Right lung (tissue), 5 donors: ENCODE measurements around the gene ELMOD3. TPM values are rescaled to one million over a fixed set of nuclear protein-coding genes. Genes with fewer than 3 reads are reported as not detected.
"Not testable (repeated sequence)": the region's sequence is repeated elsewhere in the genome, so short reads cannot be mapped to it uniquely, and the experiment has no call there.

Experiments used
- DNase-seq, 2 donors: peaks; one replicate each; pipeline ENCODE4 v3.0.0-alpha.2; 2013
- polyA plus RNA-seq, 5 donors: library from polyadenylated mRNA; unstranded; fragments of 120-200 nt; gene quantifications; one replicate each; pipeline versions ENCODE4 v1.2.1 to v1.2.3, GENCODE V29; 2013; ENCODE audit warnings: inconsistent platforms in 1 of 5, low replicate concordance in 1 of 5; ENCODE audit not compliant: insufficient read length in 5 of 5, insufficient read depth in 1 of 5

Gene ELMOD3
- polyA plus RNA-seq, 5 donors, result 30.3 to 39.1 (median 33.3) TPM

- peak; percentile 93 to 94 for DNase-seq
These were observed 26.5 kb upstream of the ELMOD3 start, which contains the start of gene TGOLN2 for GRCh38 chr2:85327822-85328617. TSS of gene TGOLN2 (minus strand) at chr2:85327989. CDS start at chr2:85327962, 27 bp downstream.

DNA sequence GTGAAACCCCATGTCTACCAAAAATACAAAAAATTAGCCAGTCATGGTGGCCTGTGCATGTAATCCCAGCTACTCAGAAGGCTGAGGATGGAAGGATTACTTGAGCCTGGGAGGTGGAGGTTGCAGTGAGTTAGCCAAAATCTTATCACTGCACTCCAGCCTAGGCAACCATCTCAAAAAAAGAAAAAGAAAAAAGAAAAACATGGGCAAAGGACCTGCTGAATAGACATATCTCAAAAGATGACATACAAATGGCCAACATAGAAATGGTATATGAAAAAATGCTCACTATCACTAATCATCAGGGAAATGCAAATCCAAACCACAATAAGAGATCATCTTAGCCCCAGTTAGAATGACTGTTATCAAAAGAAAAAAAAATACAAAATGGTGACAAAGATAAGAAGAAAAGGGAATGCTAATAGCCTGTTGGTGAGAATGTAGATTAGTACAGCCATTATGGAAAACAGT is 25.4 kb upstream of the ELMOD3 start:
- no peak for DNase-seq

- not testable (repeated sequence) for DNase-seq
These were observed 24.9 kb upstream of the ELMOD3 start for GRCh38 chr2:85329701-85330100.

DNA sequence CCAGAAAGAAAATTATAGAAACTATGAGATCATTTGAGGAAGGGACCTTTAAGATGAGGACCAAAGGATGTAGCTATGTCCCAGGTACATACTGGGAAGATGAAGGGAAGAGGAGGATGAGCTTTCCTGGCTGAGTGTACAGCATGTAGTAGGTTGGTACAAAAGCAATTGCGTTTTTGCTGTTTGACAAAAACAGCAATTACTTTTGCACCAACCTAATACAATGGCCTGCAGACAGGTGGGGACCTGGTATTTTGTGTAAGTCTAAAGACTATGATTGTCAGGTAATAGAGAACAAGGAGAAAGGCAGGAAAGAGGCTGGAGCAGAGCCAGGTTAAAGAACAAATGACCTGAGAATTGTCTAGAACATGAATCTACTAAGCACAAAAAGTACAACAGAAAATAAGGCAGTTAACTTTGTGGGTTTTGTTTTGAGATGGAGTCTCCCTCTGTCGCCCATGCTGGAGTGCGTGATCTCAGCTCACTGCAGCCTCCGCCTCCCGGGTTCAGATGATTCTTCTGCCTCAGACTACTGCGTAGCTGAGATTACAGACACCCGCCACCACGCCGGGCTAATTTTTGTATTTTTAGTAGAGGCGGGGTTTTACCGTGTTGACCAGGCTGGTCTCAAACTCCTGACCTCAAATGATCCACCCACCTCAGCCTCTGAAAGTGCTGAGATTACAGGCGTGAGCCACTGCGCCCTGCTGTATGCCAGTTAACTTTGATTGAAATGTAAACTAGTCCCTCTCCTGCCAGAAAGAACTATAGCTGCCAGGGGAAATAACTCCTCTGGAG is 23.5 kb upstream of the ELMOD3 start:
- no peak for DNase-seq

DNA sequence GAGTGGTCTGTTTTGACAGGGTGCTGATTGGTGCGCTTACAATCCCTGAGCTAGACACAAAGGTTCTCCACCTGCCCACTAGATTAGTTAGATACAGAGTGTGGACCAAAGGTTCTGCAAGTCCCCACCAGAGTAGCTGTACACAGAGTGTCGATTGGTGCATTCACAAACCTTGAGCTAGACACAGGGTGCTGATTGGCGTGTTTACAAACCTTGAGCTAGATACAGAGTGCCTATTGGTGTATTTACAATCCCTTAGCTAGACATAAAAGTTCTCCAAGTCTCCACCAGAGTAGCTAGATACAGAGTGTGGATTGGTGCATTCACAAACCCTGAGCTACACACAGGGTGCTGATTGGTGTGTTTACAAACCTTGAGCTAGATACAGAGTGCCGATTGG is 20.7 kb upstream of the ELMOD3 start:
- not testable (repeated sequence) for DNase-seq

DNA sequence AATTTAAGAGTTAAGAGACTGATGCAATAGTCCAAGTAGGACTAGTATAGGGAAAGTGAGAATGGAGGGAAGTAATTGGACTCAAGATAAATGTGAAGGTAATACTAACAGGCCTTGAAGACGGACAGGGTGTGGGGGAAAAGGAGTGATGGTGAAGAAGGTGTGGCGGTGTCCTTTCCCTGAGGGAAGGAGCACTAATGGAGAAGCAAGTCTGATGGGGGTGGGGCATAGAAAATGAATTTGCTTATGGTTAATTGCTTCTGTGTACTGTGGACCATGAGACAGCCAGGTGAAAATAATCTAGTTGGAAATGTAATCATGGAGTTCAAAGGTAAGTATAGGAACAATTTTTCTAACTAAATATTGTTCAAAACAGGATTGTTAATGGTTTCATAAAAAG is 19.6 kb upstream of the ELMOD3 start:
- DNase-seq, result no peak

DNA sequence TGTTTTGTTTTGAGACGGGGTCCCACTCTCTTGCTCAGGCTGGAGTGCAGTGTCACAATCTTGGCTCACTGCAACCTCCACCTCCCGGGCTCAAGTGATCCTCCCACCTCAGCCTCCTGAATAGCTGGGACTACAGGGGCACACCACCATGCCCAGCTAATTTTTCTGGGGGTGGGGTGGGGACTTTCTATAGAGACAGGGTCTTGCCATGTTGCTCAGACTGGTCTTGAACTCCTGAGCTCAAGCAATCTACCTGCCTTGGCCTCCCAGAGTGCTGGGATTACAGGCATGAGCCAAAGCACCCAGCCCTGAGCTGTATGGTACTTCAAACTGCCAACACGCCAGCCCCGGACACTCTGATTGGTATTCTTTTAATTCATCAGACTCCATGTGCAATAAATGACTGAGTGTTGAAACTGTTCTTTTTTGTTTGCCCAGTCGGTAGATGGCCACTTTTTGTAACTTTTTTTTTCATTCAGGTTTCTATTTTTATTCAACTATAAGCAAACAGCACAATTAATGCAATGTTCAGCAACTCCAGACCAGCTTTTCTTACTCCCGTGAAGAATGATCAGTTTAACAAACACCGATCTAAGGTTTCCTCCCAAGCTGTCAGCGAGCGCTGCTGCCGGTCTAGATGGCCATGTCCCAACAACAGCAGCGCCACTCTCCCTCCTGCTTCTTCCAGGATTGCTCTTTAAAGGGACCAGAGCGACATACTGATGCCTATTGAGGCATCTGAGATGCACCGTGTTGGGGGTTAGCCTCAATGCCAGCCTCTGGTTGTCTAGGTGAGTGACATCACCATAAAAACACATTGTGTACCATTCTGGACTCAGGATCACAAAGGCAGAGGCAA is 14.3 kb upstream of the ELMOD3 start:
- no peak for DNase-seq

GRCh38 chr2:85341269-85342029 is 13.1 kb upstream of the ELMOD3 start:
- DNase-seq, result no peak

DNA sequence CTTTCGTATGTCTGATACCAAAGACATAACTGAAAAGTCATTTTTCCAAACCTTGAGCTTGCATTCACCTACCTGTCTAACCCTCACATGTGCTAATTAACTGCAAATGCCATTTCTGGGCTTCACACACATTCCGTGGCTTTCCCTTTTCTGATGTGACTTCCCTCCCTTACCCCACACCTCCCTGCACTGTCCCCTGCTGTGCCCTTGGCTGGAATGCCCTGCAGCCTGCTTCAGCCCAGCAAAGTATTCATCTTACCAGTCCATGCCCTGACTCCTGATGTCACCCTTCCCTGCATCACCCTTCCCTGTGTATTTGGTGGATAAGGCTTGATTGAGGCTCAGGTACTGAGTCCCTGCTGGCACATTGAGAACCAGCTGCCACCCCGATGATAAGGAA is 12.4 kb upstream of the ELMOD3 start:
- no peak for DNase-seq

GRCh38 chr2:85343207-85343895 is 11.2 kb upstream of the ELMOD3 start:
- DNase-seq, result not testable (repeated sequence)

GRCh38 chr2:85344356-85344954 is 10.1 kb upstream of the ELMOD3 start:
- no peak for DNase-seq

DNA sequence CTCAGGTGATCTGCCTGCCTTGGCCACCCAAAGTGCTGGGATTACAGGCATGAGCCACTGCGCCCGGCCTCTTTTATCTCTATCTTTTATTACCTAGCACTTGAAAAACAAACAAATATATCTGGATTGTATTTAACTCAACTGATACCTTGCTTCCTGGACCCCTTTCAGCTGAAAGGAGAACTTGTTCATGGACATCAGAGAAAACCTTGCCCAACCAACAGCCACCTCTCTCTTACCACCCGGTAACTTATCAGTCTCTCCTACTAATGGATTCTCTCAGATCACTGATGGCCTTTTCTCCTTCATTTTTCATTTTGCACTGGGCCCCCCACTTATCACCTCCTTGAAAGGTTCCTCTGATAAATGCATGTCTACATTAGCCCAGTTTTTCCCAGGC is 7.0 kb upstream of the ELMOD3 start:
- DNase-seq, result no peak

DNA sequence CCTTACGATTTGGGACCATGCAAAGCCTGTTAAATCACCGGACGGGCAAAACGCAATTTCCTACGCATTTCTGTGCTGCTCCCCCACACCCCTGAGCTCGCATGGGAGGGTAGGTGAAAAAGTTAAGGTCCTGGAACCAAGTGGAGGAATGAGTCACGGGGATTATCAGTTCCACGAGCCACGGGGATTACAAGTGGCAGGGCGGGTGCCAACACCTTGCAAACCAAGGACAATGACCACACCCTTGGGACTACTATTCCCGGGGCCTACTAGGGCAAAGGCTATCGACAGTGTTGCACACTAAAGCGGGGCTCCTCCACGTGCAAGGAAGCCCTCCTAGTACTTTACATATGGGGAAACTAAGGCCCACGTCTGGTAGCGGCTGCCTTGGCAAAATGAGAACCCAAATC is 688 bp upstream of the ELMOD3 start:
- no peak for DNase-seq

GRCh38 chr2:85355073-85355410 is 473 bp downstream of the ELMOD3 start:
- DNase-seq, result no peak

GRCh38 chr2:85355521-85355920 is 952 bp downstream of the ELMOD3 start:
- no peak for DNase-seq

GRCh38 chr2:85356186-85356585 is 1.6 kb downstream of the ELMOD3 start:
- no peak for DNase-seq

- DNase-seq, result no peak
These were observed 3.2 kb downstream of the ELMOD3 start for GRCh38 chr2:85357736-85358135.

- DNase-seq, result not testable (repeated sequence)
These were observed 8.3 kb downstream of the ELMOD3 start for GRCh38 chr2:85362653-85363387.

DNA sequence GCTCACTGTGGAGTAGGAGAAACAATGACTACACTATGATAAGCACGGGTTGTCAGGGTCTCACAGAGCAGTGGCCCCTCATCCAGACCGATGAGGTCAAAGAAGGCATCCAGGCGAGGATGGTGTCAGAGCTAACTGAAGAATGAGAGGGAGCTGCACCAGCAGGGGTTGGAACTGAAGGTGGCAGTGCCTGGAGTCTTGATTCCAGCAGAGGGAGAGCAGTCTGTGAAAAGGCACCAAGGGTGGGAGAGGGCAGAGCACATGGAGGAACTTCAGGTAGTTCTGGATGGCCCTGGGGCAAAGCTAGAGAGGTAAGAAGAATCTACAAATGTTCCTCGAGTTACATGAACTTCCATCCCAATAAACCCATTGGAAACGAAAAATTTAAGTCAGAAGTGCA is 12.6 kb downstream of the ELMOD3 start:
- DNase-seq, result no peak
